Ishikawa (cell line): ENCODE data around the gene SLC25A6.

Experiments used
- CREB1 ChIP-seq: IDR thresholded peaks from 2 replicates; pipeline ENCODE4 v1.6.1; 2012; ENCODE audit warnings: low read depth
- EGR1 ChIP-seq: IDR thresholded peaks from 2 replicates; pipeline ENCODE4 v1.6.1; 2012
- EP300 ChIP-seq: IDR thresholded peaks from 2 replicates; pipeline ENCODE4 v1.6.1; 2012; ENCODE audit warnings: borderline replicate concordance
- FOXM1 ChIP-seq: IDR thresholded peaks from 2 replicates; pipeline ENCODE4 v1.6.1; 2012; ENCODE audit warnings: low read depth, borderline replicate concordance
- RAD21 ChIP-seq: IDR thresholded peaks from 2 replicates; pipeline ENCODE4 v1.6.1; 2012; ENCODE audit warnings: low read depth
- REST ChIP-seq: IDR thresholded peaks from 2 replicates; pipeline ENCODE4 v1.6.1; 2012; ENCODE audit warnings: low read depth, mild to moderate bottlenecking
- TEAD4 ChIP-seq: IDR thresholded peaks from 2 replicates; pipeline ENCODE4 v1.6.1; 2012
- YY1 ChIP-seq: IDR thresholded peaks from 2 replicates; pipeline ENCODE4 v1.6.1; 2012; ENCODE audit warnings: low read depth
- TF ChIP-seq, protein P1 (sequence below): IDR thresholded peaks from 2 replicates; pipeline ENCODE4 v1.6.1; 2012

- no peak for TF ChIP-seq CREB1
- no peak for TF ChIP-seq REST
- TF ChIP-seq, protein P1, sequence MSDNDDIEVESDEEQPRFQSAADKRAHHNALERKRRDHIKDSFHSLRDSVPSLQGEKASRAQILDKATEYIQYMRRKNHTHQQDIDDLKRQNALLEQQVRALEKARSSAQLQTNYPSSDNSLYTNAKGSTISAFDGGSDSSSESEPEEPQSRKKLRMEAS: no peak
- TF ChIP-seq EGR1: no peak
- no peak for TF ChIP-seq RAD21
- no peak for TF ChIP-seq EP300
- no peak for TF ChIP-seq TEAD4
- TF ChIP-seq YY1: no peak
- no peak for TF ChIP-seq FOXM1
Measured at GRCh38 chrX:1384658-1385252, 7.2 kb downstream of the SLC25A6 start.
